Stimulated activated naive B cell treated with anti-CD40 and anti-IgM and Interleukin-4, amounts not matched to agents 10 μg/mL and 1 μg/mL and 100 μg/mL, for 72 hours (primary cell): ENCODE results near the gene ERMP1.

Experiments used
- ATAC-seq, 2 donors: fragments of 150-1000 bp; cut with Tn5 transposase; replicated peaks; 2 replicates each; pipeline ENCODE4 v1.10.0; 2021; ENCODE audit warnings: moderate library complexity in 1 of 2
- DNase-seq: peaks from one replicate; pipeline ENCODE4 v3.0.0; 2021
- H3K27ac Mint-ChIP-seq: one replicate; pipeline ENCODE4 v1.8.0; 2022; ENCODE audit warnings: mild to moderate bottlenecking, mixed read lengths
- H3K27me3 Mint-ChIP-seq, 2 donors: one replicate each; pipeline ENCODE4 v1.8.0; 2022; ENCODE audit warnings: mixed read lengths in 2 of 2
- H3K36me3 Mint-ChIP-seq, 2 donors: one replicate each; pipeline ENCODE4 v1.8.0; 2022; ENCODE audit warnings: mixed read lengths in 2 of 2, mild to moderate bottlenecking in 1 of 2
- H3K4me1 Mint-ChIP-seq, 2 donors: one replicate each; pipeline ENCODE4 v1.8.0; 2022; ENCODE audit warnings: mixed read lengths in 2 of 2, mild to moderate bottlenecking in 1 of 2
- H3K4me3 Mint-ChIP-seq, 2 donors: one replicate each; pipeline ENCODE4 v1.8.0; 2022; ENCODE audit warnings: mild to moderate bottlenecking in 2 of 2, mixed read lengths in 2 of 2, moderate library complexity in 1 of 2
- H3K9me3 Mint-ChIP-seq, 2 donors: one replicate each; pipeline ENCODE4 v1.8.0; 2022; ENCODE audit warnings: mixed read lengths in 2 of 2, mild to moderate bottlenecking in 1 of 2

The ERMP1 gene

DNA sequence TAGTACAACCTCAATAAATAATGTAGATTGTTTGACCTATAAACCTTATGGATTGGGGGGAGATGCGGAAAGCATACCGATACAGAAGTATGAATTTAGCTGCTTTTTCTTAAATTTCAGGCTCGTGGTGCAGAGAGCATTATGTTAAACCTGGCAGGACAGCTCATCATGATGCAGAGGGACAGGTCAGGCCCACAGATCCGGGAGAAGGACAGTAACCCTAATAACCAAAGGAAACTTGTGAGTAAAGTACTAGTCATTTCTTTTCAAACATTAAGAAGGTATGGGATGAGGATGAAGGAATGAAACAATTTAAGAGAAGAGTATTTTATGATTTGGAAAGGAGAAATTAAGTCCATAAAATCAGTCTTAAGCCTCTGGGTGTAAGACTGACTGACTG is 70.5 kb downstream of the ERMP1 start:
- Mint-ChIP-seq H3K27me3 (no peaks in the 10 kb centered on the region), H3K36me3 (peaks cover 52 to 83% of the 10 kb centered on the region in 2 donors), H3K9me3 (no peaks in the 10 kb centered on the region), H3K4me1 (peaks cover 7% of the 10 kb centered on the region in 2 donors), H3K4me3 (no peak overlapping the region), H3K27ac (no peak overlapping the region)
- ATAC-seq (no peak), DNase-seq (no peak)

DNA sequence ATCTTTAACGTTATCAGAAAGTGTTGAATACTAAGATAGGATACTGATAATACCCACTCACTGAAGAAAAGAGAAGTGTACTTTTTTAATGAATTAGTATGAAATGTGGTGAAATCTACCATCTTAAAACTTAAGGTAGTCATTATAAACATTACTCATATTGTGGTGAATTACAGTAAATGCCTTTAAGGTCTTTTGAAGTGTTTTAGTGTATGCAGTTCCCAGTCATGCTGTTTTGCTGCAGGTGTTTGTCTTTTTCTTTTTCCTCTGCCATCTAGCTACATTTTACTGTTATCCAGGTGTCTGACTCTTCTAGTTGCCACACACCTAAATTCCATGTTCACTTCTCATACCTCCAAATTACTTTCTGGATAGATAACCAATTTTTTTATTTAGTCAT is 72.6 kb downstream of the ERMP1 start:
- Mint-ChIP-seq H3K36me3 (peaks cover 40 to 69% of the 10 kb centered on the region in 2 donors), H3K9me3 (no peaks in the 10 kb centered on the region), H3K27ac (no peak overlapping the region), H3K27me3 (no peaks in the 10 kb centered on the region), H3K4me1 (peaks cover 7 to 8% of the 10 kb centered on the region in 2 donors), H3K4me3 (no peak overlapping the region)
- DNase-seq = no peak
- no peak for ATAC-seq

DNA sequence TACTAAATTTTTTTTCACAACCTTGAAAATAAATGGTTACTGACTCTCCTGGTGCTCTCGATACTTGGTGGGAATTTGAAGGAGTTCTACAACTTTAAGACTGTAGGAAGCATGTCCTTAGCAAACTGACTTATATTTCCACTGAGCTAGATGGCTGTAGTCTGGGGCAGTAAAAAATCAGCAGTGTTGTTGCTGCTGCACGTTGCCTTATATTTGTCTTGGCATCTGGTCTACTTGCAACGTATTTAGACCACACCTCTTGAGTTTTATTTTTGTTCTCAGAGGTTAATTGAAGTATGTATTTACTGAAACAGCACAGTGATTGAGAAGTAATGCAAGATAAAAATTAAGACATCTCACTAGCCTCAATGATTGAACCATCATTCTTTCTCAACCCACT is 76.3 kb downstream of the ERMP1 start:
- Mint-ChIP-seq H3K27me3 (no peaks in the 10 kb centered on the region), H3K4me1 (peaks cover 0 to 3% of the 10 kb centered on the region in 2 donors), H3K9me3 (no peaks in the 10 kb centered on the region), H3K4me3 (no peak overlapping the region), H3K27ac (no peak overlapping the region), H3K36me3 (peaks cover 28 to 54% of the 10 kb centered on the region in 2 donors)
- ATAC-seq = no peak
- DNase-seq = no peak

DNA sequence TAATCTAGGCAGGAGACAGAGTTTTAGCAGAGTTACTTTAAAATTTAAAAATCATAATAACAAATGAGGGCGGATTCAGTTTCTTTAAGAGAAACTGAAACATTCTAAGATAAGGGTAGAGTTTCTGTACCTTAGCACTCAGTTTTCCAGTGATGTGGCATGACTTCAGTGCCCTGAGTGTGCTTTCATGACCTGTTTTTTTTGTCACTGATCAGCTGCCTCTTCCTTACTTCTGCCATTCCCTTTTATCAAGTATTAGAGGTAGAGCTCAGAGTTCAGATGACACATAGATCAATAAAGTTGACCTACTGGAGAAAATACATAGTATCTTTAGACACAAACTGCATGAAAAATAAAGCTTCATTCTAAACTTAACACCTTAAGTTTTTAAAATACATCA is 82.3 kb downstream of the ERMP1 start:
- Mint-ChIP-seq H3K27ac (no peak overlapping the region), H3K9me3 (peaks cover 8 to 16% of the 10 kb centered on the region in 2 donors), H3K36me3 (peaks cover 29 to 41% of the 10 kb centered on the region in 2 donors), H3K4me3 (no peak overlapping the region), H3K4me1 (peaks cover 4 to 9% of the 10 kb centered on the region in 2 donors), H3K27me3 (no peaks in the 10 kb centered on the region)
- no peak for DNase-seq
- ATAC-seq = no peak

DNA sequence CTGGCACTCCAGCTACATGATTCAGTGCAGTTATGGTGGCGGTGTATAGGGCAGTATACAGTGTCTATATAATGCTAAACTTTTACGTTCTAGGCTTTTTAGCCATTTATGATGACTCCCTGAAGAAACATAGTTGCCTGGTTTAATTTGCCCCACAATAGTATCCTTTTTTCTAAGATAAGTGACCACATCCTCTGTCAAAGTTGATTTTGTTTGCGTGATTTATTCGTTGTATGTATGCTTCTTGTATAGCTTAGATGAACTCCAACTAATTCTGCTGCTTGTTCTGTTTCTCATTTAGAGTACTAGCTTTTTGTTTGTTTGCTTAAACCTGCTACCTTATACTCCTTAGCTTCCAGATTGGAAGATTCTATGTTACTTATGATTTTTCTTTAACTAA is 83.6 kb downstream of the ERMP1 start:
- Mint-ChIP-seq H3K4me3 (no peak overlapping the region), H3K4me1 (peaks cover 4 to 9% of the 10 kb centered on the region in 2 donors), H3K27ac (no peak overlapping the region), H3K36me3 (peaks cover 39 to 49% of the 10 kb centered on the region in 2 donors), H3K9me3 (peaks cover 8 to 16% of the 10 kb centered on the region in 2 donors), H3K27me3 (no peaks in the 10 kb centered on the region)
- ATAC-seq = no peak
- DNase-seq = no peak

DNA sequence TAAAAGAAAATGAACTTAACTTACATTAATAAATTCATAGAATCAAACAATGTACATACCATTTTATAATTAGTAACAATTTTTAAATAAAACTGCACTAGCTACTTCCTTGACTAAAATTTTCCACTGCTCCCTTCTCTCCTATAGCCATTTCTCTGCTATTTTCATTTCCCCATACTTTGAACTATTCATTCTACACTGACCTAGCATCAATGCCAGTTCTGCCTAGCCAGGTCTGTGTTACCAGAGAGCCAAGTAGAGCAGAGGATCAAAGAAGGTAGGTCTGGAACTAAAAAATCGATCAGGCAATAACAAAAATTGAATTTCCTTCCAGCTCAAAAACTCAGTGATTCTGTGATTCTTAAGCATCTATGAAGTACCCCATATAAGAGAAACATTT is 84.5 kb downstream of the ERMP1 start:
- peaks cover 4 to 9% of the 10 kb centered on the region in 2 donors for H3K4me1 Mint-ChIP-seq
- DNase-seq = no peak
- ATAC-seq = peak; percentile 52 to 62
- H3K9me3 Mint-ChIP-seq = peaks cover 8 to 16% of the 10 kb centered on the region in 2 donors
- peak overlapping the region; percentile 74 for H3K27ac Mint-ChIP-seq
- no peaks in the 10 kb centered on the region for H3K27me3 Mint-ChIP-seq
- peaks cover 40 to 48% of the 10 kb centered on the region in 2 donors for H3K36me3 Mint-ChIP-seq
- no peak overlapping the region for H3K4me3 Mint-ChIP-seq

DNA sequence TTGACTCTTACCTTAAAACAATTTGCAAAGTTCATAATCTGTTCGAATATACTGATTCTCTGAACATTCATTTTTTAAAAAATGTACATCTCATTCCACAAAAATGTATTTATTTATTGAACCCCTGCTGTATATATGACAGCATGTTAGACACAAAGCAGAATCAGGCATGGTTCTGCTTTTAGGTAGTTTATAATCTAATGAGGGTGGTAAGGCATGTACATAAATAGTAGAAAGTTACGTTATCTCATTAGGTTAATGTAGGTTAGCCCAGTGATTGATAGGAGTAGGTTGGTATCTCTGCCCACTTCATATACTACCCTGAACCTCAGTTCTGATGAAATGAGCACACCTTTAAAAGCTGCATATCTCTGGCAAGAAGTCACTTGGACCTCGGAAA is 89.8 kb downstream of the ERMP1 start:
- Mint-ChIP-seq H3K4me1 (peaks cover 2% of the 10 kb centered on the region in 2 donors), H3K27me3 (no peaks in the 10 kb centered on the region), H3K27ac (no peak overlapping the region), H3K4me3 (no peak overlapping the region), H3K36me3 (peaks cover 52 to 63% of the 10 kb centered on the region in 2 donors), H3K9me3 (peaks cover 4 to 10% of the 10 kb centered on the region in 2 donors)
- ATAC-seq (no peak), DNase-seq (no peak)

DNA sequence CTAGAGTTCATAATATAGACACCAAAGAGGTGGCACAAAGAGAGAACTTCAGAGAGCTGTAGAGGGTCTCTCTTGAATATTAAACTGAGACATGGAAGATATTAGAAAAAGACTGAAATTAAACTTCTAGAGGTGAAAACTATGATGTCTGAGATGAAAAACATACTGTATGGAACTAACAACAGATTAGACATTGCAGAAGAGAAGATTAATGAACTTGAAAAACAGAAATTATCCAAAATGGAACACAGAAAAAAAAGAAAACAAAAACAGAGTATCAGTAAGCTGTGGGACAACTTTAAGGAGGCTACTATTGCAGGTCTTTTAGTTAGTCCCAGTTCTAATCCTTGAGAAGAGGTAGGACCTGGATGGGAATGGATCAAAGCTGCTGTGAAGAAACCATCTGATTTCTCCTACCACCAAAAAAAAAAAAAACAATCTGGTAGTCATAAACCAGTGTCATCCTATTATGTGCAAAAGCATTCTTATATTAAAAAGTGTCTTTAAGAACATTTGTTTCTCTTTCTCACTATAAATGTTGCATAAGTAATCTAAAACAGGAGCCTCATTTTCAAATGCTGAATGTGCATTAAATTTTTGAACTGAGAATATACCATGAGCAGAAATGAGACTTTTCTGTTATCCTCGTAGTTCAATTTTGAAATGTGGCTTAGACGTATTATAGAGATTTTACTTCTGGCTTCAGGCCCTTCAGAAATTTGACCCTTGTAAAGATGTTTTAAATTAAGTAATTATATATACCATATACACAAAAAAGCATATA is 96.2 kb downstream of the ERMP1 start:
- Mint-ChIP-seq H3K27ac (no peak overlapping the region), H3K4me3 (no peak overlapping the region), H3K9me3 (no peaks in the 10 kb centered on the region), H3K4me1 (peaks cover 0 to 2% of the 10 kb centered on the region in 2 donors), H3K36me3 (peaks cover 36 to 54% of the 10 kb centered on the region in 2 donors), H3K27me3 (no peaks in the 10 kb centered on the region)
- ATAC-seq (no peak), DNase-seq (no peak)

DNA sequence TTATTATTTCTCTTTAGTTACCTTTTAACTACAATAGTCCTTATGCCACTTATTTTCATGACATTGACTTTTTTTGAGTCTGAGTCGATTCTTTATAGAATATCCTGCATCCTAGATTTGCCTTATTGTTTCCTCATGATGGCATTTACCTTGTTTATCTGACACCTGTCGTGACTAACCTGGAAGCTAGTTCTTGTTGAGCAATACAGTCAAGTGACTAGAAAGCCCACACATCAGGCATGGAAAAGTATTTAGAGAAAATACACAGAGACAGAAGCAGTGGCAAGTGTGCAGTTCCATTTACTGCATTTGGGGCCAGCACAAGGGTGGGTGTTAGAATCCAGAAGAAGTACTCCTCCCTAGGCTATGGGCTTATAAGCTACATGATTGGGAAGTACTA is 97.8 kb downstream of the ERMP1 start:
- DNase-seq = no peak
- Mint-ChIP-seq H3K27me3 (no peaks in the 10 kb centered on the region), H3K36me3 (peaks cover 25 to 46% of the 10 kb centered on the region in 2 donors), H3K27ac (no peak overlapping the region), H3K9me3 (no peaks in the 10 kb centered on the region), H3K4me3 (no peak overlapping the region), H3K4me1 (no peaks in the 10 kb centered on the region)
- no peak for ATAC-seq
